GM12891 (cell line): ENCODE results near the gene CCM2.

Experiments
- PAX5 ChIP-seq: IDR thresholded peaks from 2 replicates; pipeline ENCODE4 v1.6.1; 2011; ENCODE audit warnings: low read length, moderate library complexity, mild to moderate bottlenecking; ENCODE audit not compliant: insufficient read depth, severe bottlenecking
- POLR2A ChIP-seq: IDR thresholded peaks from 2 replicates; pipeline ENCODE4 v1.6.1; 2011; ENCODE audit warnings: low read depth, low read length, control low read depth
- POLR2AphosphoS5 ChIP-seq: IDR thresholded peaks from 2 replicates; pipeline ENCODE4 v1.6.1; 2011; ENCODE audit warnings: low read depth, low read length, control low read depth
- POU2F2 ChIP-seq: IDR thresholded peaks from 2 replicates; pipeline ENCODE4 v1.6.1; 2011; ENCODE audit warnings: low read depth, mild to moderate bottlenecking, control low read depth, low read length, moderate library complexity
- SPI1 ChIP-seq: IDR thresholded peaks from 2 replicates; pipeline ENCODE4 v1.6.1; 2011; ENCODE audit warnings: low read depth, low read length, control low read depth
- TAF1 ChIP-seq: IDR thresholded peaks from 2 replicates; pipeline ENCODE4 v1.6.1; 2011; ENCODE audit warnings: low read depth, low read length, control low read depth

DNA sequence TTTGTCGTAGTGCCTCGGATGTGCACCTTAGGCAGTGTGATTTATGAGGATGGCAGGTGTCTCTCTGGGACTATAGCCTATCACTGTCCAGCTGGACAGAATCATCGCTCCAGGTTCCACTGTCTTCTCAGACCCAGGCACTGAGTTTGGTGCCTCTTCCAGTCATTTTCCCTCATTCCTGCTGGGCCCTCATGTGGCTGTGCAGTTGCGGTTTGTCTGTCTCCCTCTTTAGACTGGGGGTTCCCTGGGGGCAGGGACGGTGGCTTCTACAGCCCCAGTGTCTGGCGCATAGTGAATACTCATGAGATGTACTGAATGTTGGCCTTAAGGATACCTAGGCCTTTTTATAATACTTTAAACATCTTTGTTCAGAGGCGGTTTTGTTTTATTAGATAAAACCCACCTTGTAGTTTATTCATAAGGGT lies 28.9 kb downstream of the CCM2 start:
- no peak for TF ChIP-seq POLR2A
- TF ChIP-seq PAX5, result no peak
- TF ChIP-seq POLR2AphosphoS5, result no peak
- TF ChIP-seq TAF1, result no peak
- no peak for TF ChIP-seq POU2F2
- no peak for TF ChIP-seq SPI1
